Fibroblast of lung (primary cell): ENCODE measurements around the gene TRIM14.

Experiments
- CTCF ChIP-seq, 2 donors: IDR thresholded peaks in 1 of 2; conservative IDR thresholded peaks in 1 of 2; 1 replicate in 1 of 2; 2 replicates in 1 of 2; pipeline ENCODE4 v1.5.1; 2011 to 2012; ENCODE audit warnings: low read length in 2 of 2, control low read depth in 1 of 2, inconsistent platforms in 1 of 2, low read depth in 1 of 2, mild to moderate bottlenecking in 1 of 2
- EZH2 ChIP-seq: IDR thresholded peaks from 2 replicates; pipeline ENCODE4 v1.5.1; 2012; ENCODE audit warnings: low read length, control low read depth, mild to moderate bottlenecking; ENCODE audit errors: missing control alignments

GRCh38 chr9:98066235-98066634 is 52.8 kb downstream of the TRIM14 start:
- TF ChIP-seq CTCF (conservative IDR thresholded peaks at IDR 0.05 in 1 of 2, IDR thresholded peaks at IDR 0.05 in 1 of 2; ENCODE audit: low read depth in 1 of 2, low read length in 2 of 2), result no peak
- TF ChIP-seq EZH2, result no peak
